Erythroblast (primary cell): ENCODE measurements around the gene RANGAP1.

Source experiments
- GATA1 ChIP-seq: IDR thresholded peaks from 2 replicates; pipeline ENCODE4 v1.6.1; 2011; ENCODE audit warnings: low read depth, mild to moderate bottlenecking, control low read depth, low read length, moderate library complexity
- POLR2A ChIP-seq: IDR thresholded peaks from 2 replicates; pipeline ENCODE4 v1.6.1; 2011; ENCODE audit warnings: mild to moderate bottlenecking, low read length

DNA sequence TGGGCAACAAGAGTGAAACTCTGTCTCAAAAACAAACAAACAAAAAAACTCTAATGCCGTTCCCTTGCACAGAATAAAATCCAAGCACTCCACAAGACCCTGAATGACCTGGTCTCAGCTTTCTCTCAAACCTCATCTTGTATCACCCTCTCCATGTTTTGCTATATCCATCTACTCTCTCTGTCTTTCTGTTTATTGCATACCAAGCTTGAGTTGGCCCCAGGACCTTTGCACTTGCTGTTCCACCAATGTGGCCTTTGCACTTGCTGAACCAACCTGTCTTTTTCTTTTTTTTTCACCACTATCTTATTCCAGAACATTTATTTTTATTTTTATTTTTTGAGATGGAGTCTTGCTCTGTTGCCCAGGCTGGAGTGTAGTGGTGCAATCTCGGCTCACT lies 82.9 kb downstream of the RANGAP1 start:
- TF ChIP-seq POLR2A (no peak), GATA1 (no peak)
